Bladder microvascular endothelial cell (primary cell): Measurements from ENCODE around the gene GLUD1. TPM values are rescaled to one million over a fixed set of nuclear protein-coding genes. Genes with fewer than 3 reads are reported as not detected.

Source experiments
- total RNA-seq: library from RNA; depleted of rRNA; stranded (reverse); fragments of >200 nt; gene quantifications from 2 replicates; pipeline ENCODE4 v1.2.3, GENCODE V29; 2014

Gene GLUD1
- total RNA-seq: 150 and 181 TPM in 2 replicates

DNA sequence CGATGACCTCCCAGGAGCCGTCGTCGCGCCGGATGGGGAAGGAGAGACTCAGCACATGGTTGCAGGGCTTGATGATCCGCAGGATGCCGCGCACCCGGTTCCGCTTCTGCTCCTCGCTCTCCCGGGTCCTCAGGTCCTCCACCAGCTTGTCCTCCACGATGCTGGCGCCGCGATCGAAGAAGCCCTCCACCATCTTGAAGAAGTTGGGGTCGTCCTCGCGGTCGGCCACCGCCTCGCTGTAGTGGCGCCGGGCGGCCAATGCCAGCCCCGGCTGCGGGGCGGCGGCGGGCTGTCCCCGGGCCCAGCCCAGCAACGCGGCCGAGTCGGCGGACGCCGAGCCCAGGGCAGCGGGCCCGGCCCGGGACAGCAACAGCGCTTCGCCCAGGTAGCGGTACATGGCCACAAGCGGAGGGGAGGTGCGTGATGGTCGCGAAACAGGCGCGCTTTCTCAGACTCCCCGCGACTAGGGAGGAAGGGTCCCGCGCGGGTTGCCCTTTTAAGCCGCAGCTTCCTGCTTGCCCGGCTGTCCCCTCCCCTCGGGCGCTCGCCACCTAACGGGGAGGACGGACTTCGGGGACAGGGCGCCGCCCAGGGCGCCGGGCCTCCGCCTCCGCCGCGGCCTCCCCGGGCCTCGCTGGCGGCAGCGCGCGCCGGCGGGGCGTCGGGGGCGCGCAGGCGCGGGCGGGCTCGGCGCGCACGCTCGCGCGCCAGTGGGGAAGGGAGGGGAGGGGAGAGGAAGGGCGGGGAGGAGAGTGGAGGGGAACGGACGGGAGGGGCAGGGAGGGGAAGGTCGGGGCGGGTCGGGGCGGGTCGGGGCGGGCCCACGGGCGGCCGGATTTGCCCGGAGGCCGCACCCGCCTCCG is at the start of gene GLUD1, which contains the start of gene SHLD2:
GLUD1 (minus strand) TSS at position 471 of the 863 bp plus-strand sequence; CDS start at position 397, 74 bp downstream.
SHLD2 (plus strand) TSS at position 834 of the 863 bp plus-strand sequence. CDS start 56,149 bp downstream, outside the sequence.

DNA sequence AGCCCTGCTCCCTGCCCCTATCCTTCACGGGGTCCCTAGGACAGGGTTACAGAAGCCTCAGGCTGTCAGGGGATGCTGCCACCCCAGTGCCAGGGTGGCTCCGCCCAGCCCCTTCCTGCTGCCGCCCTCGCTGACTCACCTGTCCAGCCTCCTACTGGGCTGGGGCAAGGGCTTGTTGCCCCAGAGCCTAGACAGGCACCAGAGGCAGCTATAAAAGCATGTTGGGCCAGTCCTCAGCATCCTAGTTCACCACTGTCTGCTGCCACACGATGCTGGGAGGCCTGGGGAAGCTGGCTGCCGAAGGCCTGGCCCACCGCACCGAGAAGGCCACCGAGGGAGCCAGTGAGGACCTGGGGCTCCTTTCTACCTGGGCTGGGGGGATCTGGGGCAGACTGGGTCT is 74.6 kb downstream of the GLUD1 start, which contains the start of gene FAM25A:
FAM25A (plus strand) TSS at position 239 of the 400 bp plus-strand sequence; CDS start at position 270, 31 bp downstream.

Other genes starting within 250 kb of the GLUD1 start
- 203 and 292 TPM in 2 replicates for gene MMRN2, start 137.2 kb downstream of the GLUD1 start, total RNA-seq
- gene SNCG, start 136.2 kb downstream of the GLUD1 start, total RNA-seq: 111 and 131 TPM in 2 replicates
- 16.2 and 28.5 TPM in 2 replicates for gene ADIRF, start 126.4 kb downstream of the GLUD1 start, total RNA-seq
- not detected in 2 replicates for gene FAM25A, start 74.5 kb downstream of the GLUD1 start, total RNA-seq
- 16.4 and 22.8 TPM in 2 replicates for gene SHLD2, start 363 bp upstream of the GLUD1 start, total RNA-seq
- gene NUTM2A, start 130.6 kb upstream of the GLUD1 start, total RNA-seq: 0.16 and 0.44 TPM in 2 replicates